ENCODE data around the gene SDK1. TPM values are rescaled to one million over a fixed set of nuclear protein-coding genes. Genes with fewer than 3 reads are reported as not detected.

SDK1 gene
- total RNA-seq, 2 experiments from 2014 or later = 0.19 to 0.36 TPM

- H3K36me3 ChIP-seq (ENCODE audit: insufficient read depth, low read length) = no peaks in the 10 kb centered on the region
- H3K4me3 ChIP-seq (ENCODE audit: low read depth, low read length, poor library complexity, severe bottlenecking) = no peak overlapping the region
- no peaks in the 10 kb centered on the region for H3K9me2 ChIP-seq (ENCODE audit: insufficient read depth, low read length)
- no peaks in the 10 kb centered on the region for H4K20me1 ChIP-seq (ENCODE audit: insufficient read depth, low read length)
- H2AFZ ChIP-seq (ENCODE audit: low read length) = no peak overlapping the region
- intact Hi-C loops (cut with micrococcal nuclease; ENCODE audit: unreplicated experiment) = no loop called here
- ChIA-PET POLR2A (interaction anchor here (0.6 kb wide), 1 partner anchor 36 kb away, joined by 7 read pairs; no protein-coding TSS in a partner anchor), CTCF (ENCODE audit: unreplicated experiment) (no interaction called here)
- DNase-seq (ENCODE audit: low spot score) = no peak
- BruUV-seq (replicated peaks) = no TSS peak
- TF ChIP-seq EZH2phosphoT487 (IDR thresholded peaks at IDR 0.05; ENCODE audit: borderline replicate concordance, low read depth, low read length) (no peak), CTCF (conservative IDR thresholded peaks at IDR 0.05; ENCODE audit: low read length) (no peak)
- H3K9me3 ChIP-seq (ENCODE audit: low read length) = no peaks in the 10 kb centered on the region
- no peaks in the 10 kb centered on the region for H3K4me1 ChIP-seq (ENCODE audit: insufficient read depth, low read length, poor library complexity, severe bottlenecking)
- no peak overlapping the region for H3K27ac ChIP-seq (ENCODE audit: low read depth, low read length, poor library complexity, severe bottlenecking)
- H3K79me2 ChIP-seq (ENCODE audit: insufficient read depth, low read depth, low read length) = no peaks in the 10 kb centered on the region
- H3K4me2 ChIP-seq (ENCODE audit: low read length) = no peak overlapping the region
These were observed 456.0 kb downstream of the SDK1 start for GRCh38 chr7:3757059-3757458.

GRCh38 chr7:3760651-3761050 is 459.6 kb downstream of the SDK1 start:
- intact Hi-C loops (cut with micrococcal nuclease; ENCODE audit: unreplicated experiment) = no loop called here
- Histone ChIP-seq H3K79me2 (ENCODE audit: insufficient read depth, low read depth, low read length) (no peaks in the 10 kb centered on the region), H3K36me3 (ENCODE audit: insufficient read depth, low read length) (no peaks in the 10 kb centered on the region), H3K4me1 (ENCODE audit: insufficient read depth, low read length, poor library complexity, severe bottlenecking) (no peaks in the 10 kb centered on the region), H3K4me3 (ENCODE audit: low read depth, low read length, poor library complexity, severe bottlenecking) (no peak overlapping the region), H3K9me2 (ENCODE audit: insufficient read depth, low read length) (no peaks in the 10 kb centered on the region), H3K4me2 (ENCODE audit: low read length) (no peak overlapping the region), H2AFZ (ENCODE audit: low read length) (no peak overlapping the region), H3K27ac (ENCODE audit: low read depth, low read length, poor library complexity, severe bottlenecking) (no peak overlapping the region), H4K20me1 (ENCODE audit: insufficient read depth, low read length) (no peaks in the 10 kb centered on the region), H3K9me3 (ENCODE audit: low read length) (no peaks in the 10 kb centered on the region)
- POLR2A ChIA-PET = interaction anchor here (0.6 to 1.5 kb wide), 6 partner anchors 11 to 130 kb away, joined by 3 to 6 read pairs (median 4); no protein-coding TSS in a partner anchor
- BruUV-seq (replicated peaks) = no TSS peak
- TF ChIP-seq CTCF (conservative IDR thresholded peaks at IDR 0.05; ENCODE audit: low read length) = no peak
- no peak for TF ChIP-seq EZH2phosphoT487 (IDR thresholded peaks at IDR 0.05; ENCODE audit: borderline replicate concordance, low read depth, low read length)
- DNase-seq (ENCODE audit: low spot score) = no peak
- CTCF ChIA-PET (ENCODE audit: unreplicated experiment) = no interaction called here

DNA sequence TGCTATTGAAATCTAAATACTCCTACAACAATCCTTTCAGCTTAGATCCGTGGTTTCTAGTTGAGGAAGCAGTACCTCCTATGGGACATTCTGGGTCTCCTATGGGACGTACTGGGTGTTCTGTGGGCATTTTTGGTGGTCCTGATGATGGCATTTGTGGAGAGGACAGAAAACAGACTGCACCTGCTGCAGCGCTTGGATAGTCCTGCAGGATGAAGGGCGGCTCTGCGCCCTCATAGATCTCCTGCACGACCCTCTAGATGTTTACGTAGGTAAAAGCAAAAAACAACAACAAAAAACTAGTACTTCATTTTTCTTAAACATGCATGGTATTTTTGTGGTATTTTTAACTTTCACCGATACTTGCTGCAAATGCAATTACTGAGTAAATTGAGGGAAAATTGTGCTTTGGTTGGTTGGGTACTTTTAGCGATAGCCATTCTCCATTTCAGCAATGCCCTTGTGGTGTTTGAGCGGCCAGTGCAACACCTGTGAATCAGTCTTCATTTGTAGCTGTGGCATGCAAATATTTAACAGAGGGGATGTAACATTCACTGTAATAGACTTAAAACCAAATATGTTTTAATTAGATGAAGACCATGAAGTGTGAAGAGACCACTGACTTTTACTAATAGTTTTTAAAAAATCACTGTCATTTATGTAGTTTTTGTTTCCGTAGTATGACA is 461.2 kb downstream of the SDK1 start:
- no TSS peak for BruUV-seq (replicated peaks)
- Histone ChIP-seq H3K79me2 (ENCODE audit: insufficient read depth, low read depth, low read length) (no peaks in the 10 kb centered on the region), H2AFZ (ENCODE audit: low read length) (no peak overlapping the region), H3K4me2 (ENCODE audit: low read length) (peak overlapping the region; percentile 26; the same call in 1 of the 2 replicates), H3K4me3 (ENCODE audit: low read depth, low read length, poor library complexity, severe bottlenecking) (no peak overlapping the region), H3K36me3 (ENCODE audit: insufficient read depth, low read length) (no peaks in the 10 kb centered on the region), H3K27ac (ENCODE audit: low read depth, low read length, poor library complexity, severe bottlenecking) (no peak overlapping the region), H3K9me3 (ENCODE audit: low read length) (no peaks in the 10 kb centered on the region), H4K20me1 (ENCODE audit: insufficient read depth, low read length) (no peaks in the 10 kb centered on the region), H3K9me2 (ENCODE audit: insufficient read depth, low read length) (no peaks in the 10 kb centered on the region), H3K4me1 (ENCODE audit: insufficient read depth, low read length, poor library complexity, severe bottlenecking) (no peaks in the 10 kb centered on the region)
- intact Hi-C loops (cut with micrococcal nuclease; ENCODE audit: unreplicated experiment) = no loop called here
- POLR2A ChIA-PET = interaction anchor here (1.5 kb wide), 1 partner anchor 28 kb away, joined by 4 read pairs; no protein-coding TSS in a partner anchor
- no peak for TF ChIP-seq EZH2phosphoT487 (IDR thresholded peaks at IDR 0.05; ENCODE audit: borderline replicate concordance, low read depth, low read length)
- TF ChIP-seq CTCF (conservative IDR thresholded peaks at IDR 0.05; ENCODE audit: low read length) = no peak
- DNase-seq (ENCODE audit: low spot score) = no peak
- CTCF ChIA-PET (ENCODE audit: unreplicated experiment) = no interaction called here

Data from OCI-LY7 (cell line).